Measurements from ENCODE around the gene CCDC148. TPM values are rescaled to one million over a fixed set of nuclear protein-coding genes. Genes with fewer than 3 reads are reported as not detected.
A peak's percentile ranks its signal among the peaks of the same experiment; 100 is the strongest.

The CCDC148 gene
- polyA plus RNA-seq, 2 of the 4 experiments (the other 2 are of a cell fraction): 0.41 to 0.85 TPM

DNA sequence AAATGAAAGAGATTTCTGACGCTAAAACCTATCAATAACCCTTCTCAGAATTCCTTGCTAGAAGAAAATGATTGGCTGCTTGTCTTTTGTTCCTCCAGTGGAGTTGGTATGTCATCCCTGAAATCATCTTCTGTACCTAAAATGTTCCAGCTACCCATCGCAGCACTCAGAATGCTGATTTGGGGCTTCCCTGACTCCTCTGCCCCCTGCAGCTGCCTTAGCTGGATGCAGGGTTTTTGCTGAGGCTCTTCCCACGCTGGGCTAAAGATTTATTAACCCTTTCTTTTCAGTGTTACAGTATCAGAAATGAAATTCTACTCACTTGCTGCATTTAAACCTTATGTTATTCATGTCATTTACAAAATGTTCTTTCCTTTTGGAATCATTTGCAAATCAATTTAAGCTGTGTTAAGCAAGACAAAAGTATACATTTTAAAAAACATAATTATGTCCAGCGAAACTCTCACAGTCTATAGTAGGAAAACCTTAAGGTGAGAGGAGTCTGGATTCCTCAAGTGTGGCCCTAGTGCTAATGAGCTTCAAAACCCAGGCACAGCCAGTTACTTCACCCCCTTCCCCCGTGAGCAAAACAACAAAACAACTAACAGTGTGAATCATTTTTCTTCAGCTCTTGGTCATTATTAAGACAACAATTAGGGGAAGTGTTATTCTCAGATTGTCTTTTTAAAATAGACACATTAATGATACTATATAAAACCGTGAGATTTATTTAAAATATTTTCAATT is 33.0 kb upstream of the CCDC148 start (continued):
- TF ChIP-seq CTCF (IDR thresholded peaks at IDR 0.05) (no peak), RARB (CRISPR knock-in tag; IDR thresholded peaks at IDR 0.05) (no peak), EHMT2 (IDR thresholded peaks at IDR 0.05; ENCODE audit: low read depth) (no peak), PHF8 (IDR thresholded peaks at IDR 0.05; ENCODE audit: borderline replicate concordance, low read depth) (no peak)

- DNase-seq (ENCODE audit: low read depth in 1 of 2, low spot score in 1 of 2): no peak
- no peak overlapping the region for H3K4me3 ChIP-seq
- no peak for FAIRE-seq
- ChIA-PET POLR2A (interaction anchor here (1.1 kb wide), 1 partner anchor 30 kb away, joined by 3 read pairs; no protein-coding TSS in a partner anchor), CTCF (interaction anchor here (1.4 kb wide), 1 partner anchor 236 kb away, joined by 3 read pairs; no protein-coding TSS in a partner anchor)
- WGBS (ENCODE audit: missing lambda C conversion rate): 89% methylated on average over 2 of the region's 2 CpGs
- no peak overlapping the region for H3K4me2 ChIP-seq
- no peak overlapping the region for H3K27ac ChIP-seq
- ATAC-seq: peak; percentile 56; a peak in 3 of 6 replicates
- TF ChIP-seq TP53 (CRISPR knock-in tag; IDR thresholded peaks at IDR 0.05) (no peak), CBX8 (IDR thresholded peaks at IDR 0.05) (no peak)
- H3K9me3 ChIP-seq: no peaks in the 10 kb centered on the region
- peaks cover 58% of the 10 kb centered on the region for H3K4me1 ChIP-seq
Observed at GRCh38 chr2:158488442-158489216, 32.1 kb upstream of the CCDC148 start.

GRCh38 chr2:158487419-158487818 is 30.9 kb upstream of the CCDC148 start:
- TF ChIP-seq CHD2 (IDR thresholded peaks at IDR 0.05; ENCODE audit: low read length, partially characterized antibody) (no peak), EP300 (IDR thresholded peaks at IDR 0.05) (no peak), ZFP36 (IDR thresholded peaks at IDR 0.05; ENCODE audit: borderline replicate concordance, partially characterized antibody) (no peak), CEBPB (IDR thresholded peaks at IDR 0.05) (no peak), KDM1A (IDR thresholded peaks at IDR 0.05; ENCODE audit: low read depth) (no peak), BCL3 (IDR thresholded peaks at IDR 0.05) (no peak), CBX8 (IDR thresholded peaks at IDR 0.05) (no peak), ZNF302 (CRISPR knock-in tag; IDR thresholded peaks at IDR 0.05) (no peak), GATA3 (IDR thresholded peaks at IDR 0.05; ENCODE audit: borderline replicate concordance) (no peak), PHF8 (IDR thresholded peaks at IDR 0.05; ENCODE audit: borderline replicate concordance, low read depth) (no peak), HOXB13 (CRISPR knock-in tag; IDR thresholded peaks at IDR 0.05; ENCODE audit: low read depth) (no peak), JUN (IDR thresholded peaks at IDR 0.05) (no peak)
- TF ChIP-seq, protein P1, sequence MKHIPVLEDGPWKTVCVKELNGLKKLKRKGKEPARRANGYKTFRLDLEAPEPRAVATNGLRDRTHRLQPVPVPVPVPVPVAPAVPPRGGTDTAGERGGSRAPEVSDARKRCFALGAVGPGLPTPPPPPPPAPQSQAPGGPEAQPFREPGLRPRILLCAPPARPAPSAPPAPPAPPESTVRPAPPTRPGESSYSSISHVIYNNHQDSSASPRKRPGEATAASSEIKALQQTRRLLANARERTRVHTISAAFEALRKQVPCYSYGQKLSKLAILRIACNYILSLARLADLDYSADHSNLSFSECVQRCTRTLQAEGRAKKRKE (CRISPR knock-in tag; IDR thresholded peaks at IDR 0.05; ENCODE audit: low read depth): no peak
- FAIRE-seq: no peak
- Histone ChIP-seq H3K4me2 (peak overlapping the region; percentile 9; the same call in 1 of the 3 replicates), H3K9me3 (no peaks in the 10 kb centered on the region), H3K4me1 (peaks cover 66% of the 10 kb centered on the region), H3K4me3 (no peak overlapping the region), H3K27ac (no peak overlapping the region)
- ChIA-PET POLR2A (no interaction called here), CTCF (interaction anchor here (1.4 kb wide), 1 partner anchor 237 kb away, joined by 3 read pairs; no protein-coding TSS in a partner anchor)
- DNase-seq (ENCODE audit: low read depth in 1 of 2, low spot score in 1 of 2): no peak
- no peak for ATAC-seq
